Cardiac muscle cell (in vitro differentiated cells and primary cell): ENCODE data around the gene PANX3. TPM values are rescaled to one million over a fixed set of nuclear protein-coding genes. Genes with fewer than 3 reads are reported as not detected.

Source experiments
- DNase-seq, 2 donors: peaks; one replicate each; pipeline versions ENCODE4 v3.0.0 to v3.0.0-alpha.2; 2010 to 2017; ENCODE audit warnings: low read depth in 1 of 2, low spot score in 1 of 2
- H3K27ac ChIP-seq: fragments of 200-600 bp; sonication (generic); 2 replicates; pipeline ENCODE4 v1.5.1; 2016
- H3K27me3 ChIP-seq: fragments of 200-600 bp; sonication (generic); 2 replicates; pipeline ENCODE4 v1.6.0; 2016; ENCODE audit warnings: control low read depth
- H3K36me3 ChIP-seq: fragments of 200-600 bp; sonication (generic); 2 replicates; pipeline ENCODE4 v1.5.1; 2016; ENCODE audit warnings: control low read depth
- H3K4me1 ChIP-seq: fragments of 200-600 bp; sonication (generic); 2 replicates; pipeline ENCODE4 v1.8.1; 2017; ENCODE audit warnings: low read depth, mild to moderate bottlenecking, mixed run types
- H3K4me3 ChIP-seq: fragments of 200-600 bp; sonication (generic); 2 replicates; pipeline ENCODE4 v1.5.1; 2016; ENCODE audit warnings: mild to moderate bottlenecking
- H3K9me3 ChIP-seq: fragments of 200-600 bp; sonication (generic); 2 replicates; pipeline ENCODE4 v1.5.1; 2017; ENCODE audit warnings: low read depth, mild to moderate bottlenecking, control low read depth
- CTCF ChIP-seq: IDR thresholded peaks from 2 replicates; pipeline ENCODE4 v1.5.1; 2012; ENCODE audit warnings: low read depth, mild to moderate bottlenecking, low read length
- polyA plus RNA-seq: library from polyadenylated mRNA; unstranded; fragments of >200 nt; fragmentation: Nextera tagmentation; extraction: Ambion mirVana; gene quantifications from 2 replicates; pipeline ENCODE4 v1.2.1, GENCODE V29; 2016
- total RNA-seq: library from RNA; depleted of rRNA; stranded (reverse); fragments of >200 nt; gene quantifications from 2 replicates; pipeline ENCODE4 v1.2.3, GENCODE V29; 2016

Gene PANX3
- total and polyA plus RNA-seq, 2 experiments from 2014 or later = not detected

- Histone ChIP-seq H3K36me3 (no peaks in the 10 kb centered on the region), H3K4me1 (no peaks in the 10 kb centered on the region), H3K4me3 (no peak overlapping the region), H3K9me3 (no peaks in the 10 kb centered on the region), H3K27ac (no peak overlapping the region), H3K27me3 (peaks cover 7% of the 10 kb centered on the region)
- no peak for DNase-seq
- TF ChIP-seq CTCF = no peak
Measured at GRCh38 chr11:124658986-124659385, 47.8 kb downstream of the PANX3 start.

DNA sequence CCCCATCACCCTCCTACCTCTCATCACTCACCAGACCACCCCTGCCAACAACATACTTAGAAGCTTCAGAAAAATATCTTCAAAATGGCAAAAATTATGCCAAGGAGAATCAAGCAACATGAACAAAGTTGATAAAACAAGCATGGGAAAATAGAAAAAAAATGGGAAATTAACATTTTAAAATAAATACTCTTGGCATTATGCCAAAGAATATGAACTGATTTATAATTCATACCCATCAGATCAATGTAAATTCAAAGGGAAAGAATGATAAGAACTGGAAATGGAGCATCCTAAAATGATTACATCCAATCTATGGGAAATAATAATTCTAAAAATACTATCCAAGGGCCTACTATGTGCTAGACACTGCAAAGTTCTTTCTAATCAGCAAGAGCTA is 50.3 kb downstream of the PANX3 start:
- H3K4me3 ChIP-seq = no peak overlapping the region
- peaks cover 12% of the 10 kb centered on the region for H3K27me3 ChIP-seq
- H3K27ac ChIP-seq = no peak overlapping the region
- no peak for DNase-seq
- TF ChIP-seq CTCF = no peak
- no peaks in the 10 kb centered on the region for H3K4me1 ChIP-seq
- no peaks in the 10 kb centered on the region for H3K9me3 ChIP-seq
- no peaks in the 10 kb centered on the region for H3K36me3 ChIP-seq

GRCh38 chr11:124662106-124662505 is 50.9 kb downstream of the PANX3 start:
- Histone ChIP-seq H3K4me3 (no peak overlapping the region), H3K4me1 (no peaks in the 10 kb centered on the region), H3K9me3 (no peaks in the 10 kb centered on the region), H3K36me3 (no peaks in the 10 kb centered on the region), H3K27ac (no peak overlapping the region), H3K27me3 (peaks cover 13% of the 10 kb centered on the region)
- DNase-seq = no peak
- no peak for TF ChIP-seq CTCF

- Histone ChIP-seq H3K9me3 (no peaks in the 10 kb centered on the region), H3K36me3 (no peaks in the 10 kb centered on the region), H3K27me3 (peaks cover 28% of the 10 kb centered on the region), H3K4me1 (no peaks in the 10 kb centered on the region), H3K4me3 (no peak overlapping the region), H3K27ac (no peak overlapping the region)
- no peak for TF ChIP-seq CTCF
- DNase-seq = no peak
Measured at GRCh38 chr11:124663861-124664260, 52.6 kb downstream of the PANX3 start.

DNA sequence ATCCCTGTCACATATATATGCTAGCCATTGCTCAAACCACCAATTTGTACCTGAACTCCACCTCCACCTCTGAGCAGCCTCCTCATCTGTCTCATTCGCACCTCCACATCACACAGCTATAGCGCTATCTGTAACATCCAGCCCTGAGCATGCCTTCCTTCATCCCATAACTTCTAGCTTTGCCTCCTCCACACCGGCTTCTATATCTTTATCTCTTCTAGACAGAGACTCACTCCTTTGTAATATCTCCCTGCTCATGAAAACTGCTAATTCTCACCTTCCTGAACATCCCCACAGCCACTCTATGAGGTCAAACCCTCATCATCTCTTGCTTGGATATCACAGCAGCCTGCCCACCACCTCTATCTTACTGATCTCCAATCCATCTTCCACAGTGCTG is 56.4 kb downstream of the PANX3 start:
- peaks cover 1% of the 10 kb centered on the region for H3K4me1 ChIP-seq

More for the DNA sequence above, 56.4 kb downstream of the PANX3 start:
- Histone ChIP-seq H3K27ac (no peak overlapping the region), H3K27me3 (peaks cover 58% of the 10 kb centered on the region), H3K36me3 (no peaks in the 10 kb centered on the region), H3K9me3 (no peaks in the 10 kb centered on the region), H3K4me3 (no peak overlapping the region)
- DNase-seq = no peak
- TF ChIP-seq CTCF = no peak
